ENCODE measurements around the gene SERPINB1. TPM values are rescaled to one million over a fixed set of nuclear protein-coding genes. Genes with fewer than 3 reads are reported as not detected.

The SERPINB1 gene
- polyA plus RNA-seq, 1 of the 3 experiments (the other 2 are of a cell fraction) = 9.4 TPM

GRCh38 chr6:2791450-2791974 is 50.2 kb downstream of the SERPINB1 start:
- Histone ChIP-seq H3K9me2 (no peaks in the 10 kb centered on the region), H3K4me1 (ENCODE audit: control insufficient read depth in 1 of 2, insufficient read depth in 2 of 2, low read depth in 1 of 2, low read length in 1 of 2) (peaks cover 4 to 9% of the 10 kb centered on the region in 2 experiments; a peak in 2 of 4 replicates), H3K27me3 (ENCODE audit: insufficient read depth) (no peaks in the 10 kb centered on the region), H3K4me3 (ENCODE audit: low read depth in 2 of 2, low read length in 1 of 2) (no peak overlapping the region), H3K9me3 (no peaks in the 10 kb centered on the region), H4K20me1 (ENCODE audit: insufficient read depth) (no peaks in the 10 kb centered on the region), H3K9ac (no peak overlapping the region), H3F3A (replicated peaks; ENCODE audit: insufficient read depth) (peaks cover 8% of the 10 kb centered on the region), H3K36me3 (replicated peaks in 1 of 2; ENCODE audit: control insufficient read depth in 1 of 2, insufficient read depth in 2 of 2, low read length in 1 of 2) (peaks cover 0 to 3% of the 10 kb centered on the region in 2 experiments), H3K79me2 (ENCODE audit: insufficient read depth) (peaks cover 14% of the 10 kb centered on the region), H3K27ac (ENCODE audit: low read depth in 2 of 2, low read length in 1 of 2) (peak overlapping the region in 1 of 2 experiments; percentile 67; a peak in 1 of 4 replicates), H3K4me2 (0 out of 2 replicates have a peak overlapping the region, but pooled peaks have one; percentile 5), H2AFZ (ENCODE audit: low read depth) (no peak overlapping the region)
- 84% methylated on average over 4 of the region's 4 CpGs for WGBS (ENCODE audit: low lambda C conversion rate)
- no peak for TF ChIP-seq NFIC (IDR thresholded peaks at IDR 0.05; ENCODE audit: borderline replicate concordance)
- no peak for TF ChIP-seq USF2 (IDR thresholded peaks at IDR 0.05; ENCODE audit: borderline replicate concordance, low read depth, low read length)
- TF ChIP-seq JUND (IDR thresholded peaks at IDR 0.05) = no peak
- TF ChIP-seq SMC3 (IDR thresholded peaks at IDR 0.05; ENCODE audit: low read depth, low read length) = no peak
- no peak for TF ChIP-seq GATA2 (CRISPR knock-in tag; IDR thresholded peaks at IDR 0.05)
- no peak for TF ChIP-seq REST (IDR thresholded peaks at IDR 0.05; ENCODE audit: low read depth, low read length)
- TF ChIP-seq EP300 (IDR thresholded peaks at IDR 0.05; ENCODE audit: borderline replicate concordance in 1 of 2, low read depth in 1 of 2, low read length in 1 of 2) = no peak
- no peak for TF ChIP-seq CHD2 (IDR thresholded peaks at IDR 0.05; ENCODE audit: low read length, partially characterized antibody)
- no peak for TF ChIP-seq ZBTB33 (IDR thresholded peaks at IDR 0.05; ENCODE audit: borderline replicate concordance, low read depth)
- TF ChIP-seq EZH2phosphoT487 (IDR thresholded peaks at IDR 0.05; ENCODE audit: borderline replicate concordance, low read depth) = no peak
- no peak for TF ChIP-seq MAX (IDR thresholded peaks at IDR 0.05; ENCODE audit: low read depth)
- TF ChIP-seq FOXJ3 (CRISPR knock-in tag; IDR thresholded peaks at IDR 0.05) = no peak
- TF ChIP-seq SIN3A (IDR thresholded peaks at IDR 0.05; ENCODE audit: borderline replicate concordance, low read depth, low read length) = no peak
- TF ChIP-seq TCF12 (IDR thresholded peaks at IDR 0.05) = no peak
- no peak for TF ChIP-seq RXRA (IDR thresholded peaks at IDR 0.05; ENCODE audit: borderline replicate concordance, low read depth)
- TF ChIP-seq RFX5 (IDR thresholded peaks at IDR 0.05; ENCODE audit: low read length) = no peak
- TF ChIP-seq CTCF (IDR thresholded peaks at IDR 0.05) = no peak
- no peak for TF ChIP-seq TAF1 (IDR thresholded peaks at IDR 0.05; ENCODE audit: borderline replicate concordance, low read depth, low read length)
- no peak for TF ChIP-seq POLR2AphosphoS5 (IDR thresholded peaks at IDR 0.05; ENCODE audit: low read depth, low read length)
- POLR2A ChIA-PET = no interaction called here
- CTCF ChIA-PET = interaction anchor here (0.6 to 4.1 kb wide), 35 partner anchors 8 to 268 kb away, joined by 3 to 56 read pairs (median 5); partner anchors contain the start of genes MYLK4, SERPINB1 and WRNIP1
- no peak for DNase-seq
